Neural progenitor cell (in vitro differentiated cells): ENCODE results near the gene SCAMP1. TPM values are rescaled to one million over a fixed set of nuclear protein-coding genes. Genes with fewer than 3 reads are reported as not detected.

ENCODE experiments used
- DNase-seq: peaks from one replicate; pipeline ENCODE4 v3.0.0-alpha.2; 2016; ENCODE audit warnings: low spot score
- H2AFZ ChIP-seq: fragments of 200-600 bp; sonication (generic); replicated peaks from 2 replicates; pipeline ENCODE4 v1.6.1; 2016; ENCODE audit warnings: antibody characterized with exemption
- H3F3A ChIP-seq: fragments of 200-600 bp; sonication (generic); 2 replicates; pipeline ENCODE4 v1.6.1; 2016; ENCODE audit warnings: antibody characterized with exemption, low read depth
- H3K27ac ChIP-seq: fragments of 200-600 bp; sonication (generic); 2 replicates; pipeline ENCODE4 v1.5.1; 2016; ENCODE audit warnings: mild to moderate bottlenecking
- H3K27me3 ChIP-seq: fragments of 200-600 bp; sonication (generic); 2 replicates; pipeline ENCODE4 v1.6.1; 2016; ENCODE audit warnings: mild to moderate bottlenecking, moderate library complexity
- H3K36me3 ChIP-seq: fragments of 200-600 bp; sonication (generic); 2 replicates; pipeline ENCODE4 v1.5.1; 2016
- H3K4me1 ChIP-seq: fragments of 200-600 bp; sonication (generic); 2 replicates; pipeline ENCODE4 v1.6.1; 2016; ENCODE audit warnings: mixed run types
- H3K4me2 ChIP-seq: fragments of 200-600 bp; sonication (generic); 2 replicates; pipeline ENCODE4 v1.6.1; 2016
- H3K4me3 ChIP-seq: fragments of 200-600 bp; sonication (generic); 2 replicates; pipeline ENCODE4 v1.5.1; 2016
- H3K79me2 ChIP-seq: fragments of 200-600 bp; sonication (generic); 2 replicates; pipeline ENCODE4 v1.6.1; 2016; ENCODE audit warnings: low read depth
- H3K9ac ChIP-seq: fragments of 200-600 bp; sonication (generic); 2 replicates; pipeline ENCODE4 v1.6.1; 2016
- H3K9me3 ChIP-seq: fragments of 200-600 bp; sonication (generic); 2 replicates; pipeline ENCODE4 v1.5.1; 2016; ENCODE audit warnings: low read depth
- H4K20me1 ChIP-seq: fragments of 200-600 bp; sonication (generic); 2 replicates; pipeline ENCODE4 v1.6.1; 2016; ENCODE audit warnings: low read depth
- H3K27ac Mint-ChIP-seq: 3 replicates; pipeline ENCODE4 v1.8.0; 2021; ENCODE audit warnings: mixed read lengths
- H3K27me3 Mint-ChIP-seq: 2 replicates; pipeline ENCODE4 v1.8.0; 2022; ENCODE audit warnings: low read depth, mild to moderate bottlenecking, inconsistent platforms, moderate library complexity, mixed read lengths; ENCODE audit not compliant: insufficient read depth
- H3K36me3 Mint-ChIP-seq: 3 replicates; pipeline ENCODE4 v1.8.0; 2021; ENCODE audit warnings: mixed read lengths
- H3K4me1 Mint-ChIP-seq: 3 replicates; pipeline ENCODE4 v1.8.0; 2021; ENCODE audit warnings: mixed read lengths
- H3K4me3 Mint-ChIP-seq: 3 replicates; pipeline ENCODE4 v1.8.0; 2021; ENCODE audit warnings: mild to moderate bottlenecking, moderate library complexity, mixed read lengths
- H3K9me3 Mint-ChIP-seq: 3 replicates; pipeline ENCODE4 v1.8.0; 2020; ENCODE audit warnings: mixed read lengths
- EZH2 ChIP-seq: fragments of 200-600 bp; sonication (generic); IDR thresholded peaks from 2 replicates; pipeline ENCODE4 v1.6.1; 2017; ENCODE audit warnings: antibody characterized with exemption, mild to moderate bottlenecking, moderate library complexity
- EZH2phosphoT487 ChIP-seq: fragments of 200-600 bp; sonication (generic); IDR thresholded peaks from 2 replicates; pipeline ENCODE4 v1.6.1; 2017; ENCODE audit warnings: antibody characterized with exemption
- total RNA-seq: library from RNA; depleted of rRNA; stranded (reverse); fragments of >200 nt; gene quantifications from 2 replicates; pipeline ENCODE4 v1.2.3, GENCODE V29; 2015; ENCODE audit warnings: low replicate concordance
- TF ChIP-seq, protein P1 (sequence below): fragments of 200-600 bp; sonication (generic); IDR thresholded peaks from 2 replicates; pipeline ENCODE4 v1.5.1; 2017; ENCODE audit warnings: antibody characterized with exemption, mild to moderate bottlenecking

SCAMP1 gene
- total RNA-seq, 1 donor from 2014 or later = 110 TPM

GRCh38 chr5:78458843-78459242 is 98.4 kb downstream of the SCAMP1 start:
- H3K27me3 Mint-ChIP-seq = no peaks in the 10 kb centered on the region
- DNase-seq = no peak
- no peaks in the 10 kb centered on the region for H3K4me1 ChIP-seq
- no peak overlapping the region for H3K4me2 ChIP-seq
- H3K9ac ChIP-seq = no peak overlapping the region
- H3K4me3 ChIP-seq = no peak overlapping the region
- no peaks in the 10 kb centered on the region for H3F3A ChIP-seq
- H3K9me3 ChIP-seq = no peaks in the 10 kb centered on the region
- H3K4me1 Mint-ChIP-seq = peaks cover 4% of the 10 kb centered on the region
- H3K36me3 ChIP-seq = peaks cover 3% of the 10 kb centered on the region
- H3K4me3 Mint-ChIP-seq = no peak overlapping the region
- H2AFZ ChIP-seq = no peak overlapping the region
- no peak overlapping the region for H3K27ac ChIP-seq
- H3K27ac Mint-ChIP-seq = no peak overlapping the region
- no peak for TF ChIP-seq EZH2phosphoT487
- H3K9me3 Mint-ChIP-seq = peaks cover 7% of the 10 kb centered on the region
- H3K79me2 ChIP-seq = peaks cover 10% of the 10 kb centered on the region
- H4K20me1 ChIP-seq = no peaks in the 10 kb centered on the region
- H3K27me3 ChIP-seq = no peaks in the 10 kb centered on the region
- peaks cover 26% of the 10 kb centered on the region for H3K36me3 Mint-ChIP-seq

- Histone ChIP-seq H3K79me2 (no peaks in the 10 kb centered on the region), H3K4me2 (no peak overlapping the region), H3K9ac (no peak overlapping the region), H3F3A (no peaks in the 10 kb centered on the region), H3K36me3 (no peaks in the 10 kb centered on the region), H3K27me3 (no peaks in the 10 kb centered on the region), H3K9me3 (no peaks in the 10 kb centered on the region), H3K4me3 (no peak overlapping the region), H2AFZ (no peak overlapping the region), H3K27ac (no peak overlapping the region), H3K4me1 (no peaks in the 10 kb centered on the region), H4K20me1 (no peaks in the 10 kb centered on the region)
- no peak overlapping the region for H3K27ac Mint-ChIP-seq
- no peaks in the 10 kb centered on the region for H3K9me3 Mint-ChIP-seq
- TF ChIP-seq EZH2phosphoT487 (no peak), EZH2 (no peak)
- TF ChIP-seq, protein P1, sequence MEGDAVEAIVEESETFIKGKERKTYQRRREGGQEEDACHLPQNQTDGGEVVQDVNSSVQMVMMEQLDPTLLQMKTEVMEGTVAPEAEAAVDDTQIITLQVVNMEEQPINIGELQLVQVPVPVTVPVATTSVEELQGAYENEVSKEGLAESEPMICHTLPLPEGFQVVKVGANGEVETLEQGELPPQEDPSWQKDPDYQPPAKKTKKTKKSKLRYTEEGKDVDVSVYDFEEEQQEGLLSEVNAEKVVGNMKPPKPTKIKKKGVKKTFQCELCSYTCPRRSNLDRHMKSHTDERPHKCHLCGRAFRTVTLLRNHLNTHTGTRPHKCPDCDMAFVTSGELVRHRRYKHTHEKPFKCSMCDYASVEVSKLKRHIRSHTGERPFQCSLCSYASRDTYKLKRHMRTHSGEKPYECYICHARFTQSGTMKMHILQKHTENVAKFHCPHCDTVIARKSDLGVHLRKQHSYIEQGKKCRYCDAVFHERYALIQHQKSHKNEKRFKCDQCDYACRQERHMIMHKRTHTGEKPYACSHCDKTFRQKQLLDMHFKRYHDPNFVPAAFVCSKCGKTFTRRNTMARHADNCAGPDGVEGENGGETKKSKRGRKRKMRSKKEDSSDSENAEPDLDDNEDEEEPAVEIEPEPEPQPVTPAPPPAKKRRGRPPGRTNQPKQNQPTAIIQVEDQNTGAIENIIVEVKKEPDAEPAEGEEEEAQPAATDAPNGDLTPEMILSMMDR = no peak
- H3K27me3 Mint-ChIP-seq = no peaks in the 10 kb centered on the region
- no peak for DNase-seq
- H3K4me3 Mint-ChIP-seq = no peak overlapping the region
- H3K36me3 Mint-ChIP-seq = peaks cover 6% of the 10 kb centered on the region
- no peaks in the 10 kb centered on the region for H3K4me1 Mint-ChIP-seq
Observed at GRCh38 chr5:78467140-78467539, 106.7 kb downstream of the SCAMP1 start.

DNA sequence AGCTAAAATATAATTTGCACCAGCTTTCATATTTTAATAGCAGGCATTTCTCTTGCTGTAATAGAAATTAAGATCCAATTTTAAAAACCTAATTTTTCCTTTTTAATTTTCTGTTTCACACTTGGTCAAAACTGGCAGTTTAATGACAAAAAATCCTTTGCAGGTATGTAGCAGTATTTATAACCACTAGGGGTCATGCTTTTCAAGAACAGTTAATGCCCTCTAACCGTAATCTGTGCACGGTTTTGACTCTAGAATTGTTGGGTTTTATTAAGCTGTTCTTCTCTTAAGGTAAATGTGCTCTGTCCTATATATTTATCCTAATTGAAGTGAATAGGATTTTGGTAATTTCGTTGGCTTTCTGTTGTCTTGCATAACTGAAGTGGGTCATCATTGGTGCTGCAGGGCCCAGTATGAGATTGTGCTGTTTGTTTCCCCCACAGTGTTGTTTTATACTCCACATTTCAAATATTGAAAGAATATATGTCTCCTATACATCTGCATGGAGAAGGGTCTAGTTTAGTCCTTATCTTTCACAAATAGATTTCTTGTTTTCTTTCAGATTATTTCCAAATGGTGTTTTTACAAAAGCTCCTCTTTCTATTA is 107.4 kb downstream of the SCAMP1 start:
- H3K4me3 Mint-ChIP-seq = no peak overlapping the region
- no peaks in the 10 kb centered on the region for H3K4me1 Mint-ChIP-seq
- Histone ChIP-seq H3K9ac (no peak overlapping the region), H3F3A (no peaks in the 10 kb centered on the region), H3K27ac (no peak overlapping the region), H2AFZ (no peak overlapping the region), H3K9me3 (no peaks in the 10 kb centered on the region), H3K4me2 (no peak overlapping the region), H3K4me3 (no peak overlapping the region), H3K79me2 (no peaks in the 10 kb centered on the region), H3K36me3 (no peaks in the 10 kb centered on the region), H3K4me1 (no peaks in the 10 kb centered on the region), H3K27me3 (no peaks in the 10 kb centered on the region), H4K20me1 (no peaks in the 10 kb centered on the region)
- H3K27me3 Mint-ChIP-seq = no peaks in the 10 kb centered on the region
- peak; percentile 49 for DNase-seq
- H3K27ac Mint-ChIP-seq = no peak overlapping the region
- H3K36me3 Mint-ChIP-seq = peaks cover 6% of the 10 kb centered on the region
- TF ChIP-seq, protein P1 = peak; percentile 81
- TF ChIP-seq EZH2 = no peak
- H3K9me3 Mint-ChIP-seq = no peaks in the 10 kb centered on the region

- no peaks in the 10 kb centered on the region for H3F3A ChIP-seq
- no peak overlapping the region for H3K4me2 ChIP-seq
- H3K27me3 ChIP-seq = no peaks in the 10 kb centered on the region
- DNase-seq = no peak
- Mint-ChIP-seq H3K4me1 (no peaks in the 10 kb centered on the region), H3K4me3 (no peak overlapping the region), H3K27me3 (no peaks in the 10 kb centered on the region), H3K36me3 (peaks cover 2% of the 10 kb centered on the region), H3K27ac (no peak overlapping the region), H3K9me3 (no peaks in the 10 kb centered on the region)
- H3K4me1 ChIP-seq = no peaks in the 10 kb centered on the region
- H4K20me1 ChIP-seq = no peaks in the 10 kb centered on the region
- no peak overlapping the region for H3K4me3 ChIP-seq
- no peak overlapping the region for H3K27ac ChIP-seq
- no peak overlapping the region for H3K9ac ChIP-seq
- no peaks in the 10 kb centered on the region for H3K9me3 ChIP-seq
- H3K36me3 ChIP-seq = peaks cover 6% of the 10 kb centered on the region
- TF ChIP-seq EZH2phosphoT487 (no peak), EZH2 (no peak)
- TF ChIP-seq, protein P1 = no peak
- no peaks in the 10 kb centered on the region for H3K79me2 ChIP-seq
- H2AFZ ChIP-seq = no peak overlapping the region
Observed at GRCh38 chr5:78471896-78472295, 111.5 kb downstream of the SCAMP1 start.
